Measurements from ENCODE around the gene KCNJ5.

Gene KCNJ5

DNA sequence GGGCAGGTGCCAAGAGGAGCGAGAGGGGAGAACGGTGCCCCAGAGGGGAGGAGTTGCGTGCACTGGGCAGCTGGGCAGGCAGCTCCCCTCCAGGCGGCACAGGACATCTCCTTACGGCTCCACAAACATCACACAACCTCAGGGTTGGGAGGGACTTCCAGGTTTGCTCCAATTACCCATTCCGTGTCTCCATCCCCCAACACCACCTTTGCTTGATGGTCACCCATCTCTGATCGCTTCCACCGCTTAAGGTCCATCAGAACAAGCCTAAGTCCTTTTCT lies 66.0 kb downstream of the KCNJ5 start:
- DNase-seq (ENCODE audit: low read depth), result no peak

DNA sequence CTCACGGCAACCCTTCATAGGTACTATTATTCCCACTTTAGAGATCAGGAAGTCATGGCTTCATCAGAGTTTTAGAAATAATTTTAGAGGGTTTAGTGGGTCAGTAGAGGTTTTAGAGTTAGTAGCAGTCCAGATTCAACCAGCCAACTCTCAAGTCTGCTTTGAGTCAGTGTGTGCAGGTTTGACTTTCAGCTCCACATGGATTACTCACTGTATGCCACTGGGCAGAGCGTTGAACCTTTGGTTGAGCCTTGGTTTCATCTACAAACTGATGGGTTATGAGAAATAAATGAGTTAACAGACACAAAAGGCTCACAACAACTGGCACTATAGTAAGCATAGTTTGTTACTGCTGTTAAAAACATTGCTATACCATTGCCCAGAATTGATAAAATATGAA lies 70.5 kb downstream of the KCNJ5 start:
- no peak for DNase-seq (ENCODE audit: low read depth)

DNA sequence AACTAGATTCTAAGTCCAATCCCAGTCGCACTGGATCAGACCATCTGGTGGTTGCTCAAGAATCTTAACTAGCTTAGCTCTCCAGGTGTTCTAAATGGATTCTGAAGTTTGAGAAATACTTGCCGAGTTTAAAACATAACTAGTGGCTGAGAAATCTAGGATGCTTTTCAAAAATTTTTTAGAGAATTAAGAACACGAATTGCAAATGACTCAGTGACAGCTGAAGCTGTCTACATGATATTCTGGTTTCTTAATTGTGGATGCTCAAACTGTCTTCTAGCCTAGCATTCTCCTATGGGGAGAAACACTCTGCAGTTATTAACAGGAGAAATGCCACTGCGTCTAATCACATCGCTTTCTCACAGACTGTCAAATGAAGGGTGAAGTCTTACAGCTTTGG lies 71.7 kb downstream of the KCNJ5 start:
- no peak for DNase-seq (ENCODE audit: low read depth)

GRCh38 chr11:128963744-128964325 lies 72.7 kb downstream of the KCNJ5 start:
- no peak for DNase-seq (ENCODE audit: low read depth)

GRCh38 chr11:128964463-128964930 lies 73.3 kb downstream of the KCNJ5 start:
- no peak for DNase-seq (ENCODE audit: low read depth)

GRCh38 chr11:128965485-128965884 lies 74.3 kb downstream of the KCNJ5 start:
- no peak for DNase-seq (ENCODE audit: low read depth)

DNA sequence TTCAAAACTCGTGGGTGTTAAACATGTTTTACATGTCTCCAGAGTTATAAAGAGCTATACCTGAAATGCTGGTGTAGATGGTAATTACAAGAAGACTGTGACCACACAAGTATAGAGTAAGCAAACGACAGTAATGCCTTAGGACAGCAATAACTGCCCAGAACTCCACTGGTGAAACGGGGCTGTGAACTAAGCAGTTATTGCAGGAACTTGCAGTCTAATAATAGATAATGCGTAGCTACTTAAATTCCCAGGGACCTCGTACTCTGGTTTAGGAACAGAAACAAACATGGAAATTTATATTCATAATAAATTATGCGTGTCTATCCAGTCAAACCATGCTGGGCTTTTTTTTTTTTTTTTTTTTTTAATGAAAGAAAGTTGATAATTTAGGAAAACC lies 76.4 kb downstream of the KCNJ5 start:
- no peak for DNase-seq (ENCODE audit: low read depth)

GRCh38 chr11:128968916-128969315 lies 77.8 kb downstream of the KCNJ5 start:
- DNase-seq (ENCODE audit: low read depth), result no peak

All from activated T-cell treated with anti-CD3 and anti-CD28 coated beads for 48 hours (primary cell).